LoVo (cell line): ENCODE measurements around the gene NLK.
A peak's percentile ranks its signal among the peaks of the same experiment; 100 is the strongest.
"Not testable (repeated sequence)": the region's sequence is repeated elsewhere in the genome, so short reads cannot be mapped to it uniquely, and the experiment has no call there.

ENCODE experiments used
- DNase-seq: peaks from one replicate; pipeline ENCODE4 v3.0.0-alpha.2; 2016; ENCODE audit warnings: low spot score

The NLK gene

DNA sequence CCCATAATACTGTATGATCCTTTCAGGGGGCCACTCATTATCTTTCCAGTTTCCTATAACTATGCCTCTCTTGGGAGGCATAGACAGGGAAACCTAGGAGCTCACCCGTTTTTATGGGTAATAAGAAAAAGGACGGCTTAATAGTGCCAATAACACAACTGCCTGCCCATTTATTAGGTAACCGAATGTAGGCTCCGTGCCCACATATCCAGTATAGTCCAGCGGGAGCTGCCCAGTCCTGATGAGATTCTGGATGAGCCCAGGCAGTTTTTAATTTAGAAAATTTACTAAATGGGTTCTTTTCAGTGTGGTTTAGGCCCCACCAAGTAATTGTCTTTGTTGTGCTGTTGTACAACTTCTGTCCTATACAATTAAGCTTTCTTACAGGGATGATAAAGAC is 189.1 kb downstream of the NLK start:
- not testable (repeated sequence) for DNase-seq

DNA sequence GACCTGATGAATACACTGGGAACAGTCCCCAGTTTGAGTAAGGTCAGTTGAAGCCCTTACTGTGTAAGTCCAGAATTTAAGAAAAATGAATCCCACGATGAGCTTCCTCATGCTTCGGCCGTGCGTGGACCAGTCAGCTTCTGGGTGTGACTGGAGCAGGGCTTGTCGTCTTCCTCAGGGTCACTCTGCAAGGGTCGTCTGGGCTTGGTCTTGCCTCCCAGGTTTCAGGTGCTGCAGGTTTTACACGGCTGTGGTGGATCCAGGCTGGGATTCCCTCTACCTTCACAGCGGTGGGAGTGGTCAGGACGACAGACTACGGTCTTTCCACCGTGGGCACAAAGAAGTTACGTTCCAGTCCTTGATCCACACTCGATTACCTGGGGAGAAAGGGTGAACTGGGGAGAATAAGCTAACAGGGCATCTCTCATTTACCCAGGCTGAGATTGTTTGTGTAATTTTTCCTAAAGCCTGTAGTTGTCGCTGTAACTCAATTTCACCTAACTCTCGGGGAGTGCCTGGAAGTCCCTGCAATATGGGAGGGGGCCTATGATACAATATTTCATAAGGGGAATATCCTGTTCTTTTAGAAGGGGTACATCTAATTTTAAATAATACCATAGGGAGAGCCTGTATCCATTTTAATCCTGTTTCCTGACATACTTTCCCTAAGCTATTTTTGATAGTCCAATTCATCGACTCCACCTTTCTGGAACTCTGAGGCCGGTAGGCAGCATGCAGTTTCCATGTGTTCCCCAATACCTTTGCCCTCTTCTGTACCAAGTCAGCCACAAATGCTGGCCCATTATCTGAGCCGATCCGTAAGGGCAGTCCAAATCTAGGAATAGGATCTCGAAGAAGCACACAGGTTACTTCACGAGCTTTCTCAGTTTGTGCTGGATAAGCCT is 190.7 kb downstream of the NLK start:
- DNase-seq: peak; percentile 15

GRCh38 chr17:28233872-28234856 is 191.7 kb downstream of the NLK start:
- peak; percentile 84 for DNase-seq

DNA sequence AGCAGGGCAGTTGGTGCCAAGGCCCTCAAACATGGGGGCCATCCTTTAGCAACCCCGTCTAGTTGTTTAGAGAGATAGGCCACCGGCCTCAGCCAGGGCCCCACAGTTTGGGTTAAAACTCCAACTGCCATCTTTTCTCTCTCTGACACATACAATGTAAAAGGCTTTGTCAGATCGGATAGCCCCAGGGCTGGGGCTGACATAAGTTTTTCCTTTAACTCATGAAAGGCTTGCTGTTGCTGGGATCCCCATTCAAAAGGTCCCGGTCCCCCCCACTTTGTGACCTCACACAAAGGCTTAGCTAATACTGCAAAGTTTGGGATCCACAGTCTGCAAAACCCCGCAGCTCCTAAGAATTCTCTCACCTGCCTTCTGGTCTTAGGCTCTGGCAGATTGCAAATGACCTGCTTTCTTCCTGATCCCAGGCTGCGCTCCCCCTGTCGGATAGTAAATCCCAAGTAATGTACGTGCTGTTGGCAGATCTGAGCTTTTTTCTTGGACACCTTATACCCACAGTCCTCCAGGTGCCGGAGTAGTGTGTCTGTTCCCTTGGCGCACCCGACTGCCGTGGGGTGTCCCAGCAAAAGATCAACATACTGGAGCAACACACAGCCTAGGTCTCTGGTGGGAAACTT is 192.7 kb downstream of the NLK start:
- DNase-seq: not testable (repeated sequence)

GRCh38 chr17:28236033-28236653 is 193.7 kb downstream of the NLK start:
- not testable (repeated sequence) for DNase-seq

DNA sequence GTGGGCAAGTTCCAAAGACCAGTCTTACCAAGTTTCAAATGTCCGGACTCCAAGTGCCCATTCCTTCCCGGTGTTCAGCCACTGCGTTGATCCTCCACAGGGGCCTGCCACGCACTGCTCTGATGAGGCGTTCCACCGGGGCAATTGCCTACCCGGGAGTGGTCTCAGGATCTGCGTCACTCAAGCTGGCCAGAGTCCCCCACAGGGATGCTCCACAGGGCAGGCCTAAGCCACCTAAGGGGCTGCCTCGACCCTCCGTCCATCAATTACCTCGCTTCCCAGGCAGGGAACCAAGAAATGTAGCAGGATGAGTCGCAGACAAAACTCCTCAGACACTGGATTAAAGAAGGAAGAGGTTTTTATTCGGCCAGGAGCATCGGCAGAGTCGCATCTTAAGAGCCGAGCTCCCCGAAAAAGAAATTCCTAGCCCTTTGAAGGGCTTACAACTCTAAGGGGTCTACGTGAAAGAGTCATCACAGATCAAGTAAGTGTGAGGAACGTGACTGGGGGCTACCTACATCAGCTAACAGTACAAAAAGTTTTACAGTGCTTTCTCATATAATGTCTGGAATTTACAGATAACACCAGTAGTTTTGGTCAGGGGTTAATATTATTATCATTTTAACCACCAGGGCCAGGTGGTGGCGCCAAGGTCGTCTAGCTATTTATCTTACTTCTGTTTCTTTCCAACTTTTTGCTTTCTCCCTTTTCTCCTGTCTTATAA is 196.2 kb downstream of the NLK start:
- DNase-seq: not testable (repeated sequence)

DNA sequence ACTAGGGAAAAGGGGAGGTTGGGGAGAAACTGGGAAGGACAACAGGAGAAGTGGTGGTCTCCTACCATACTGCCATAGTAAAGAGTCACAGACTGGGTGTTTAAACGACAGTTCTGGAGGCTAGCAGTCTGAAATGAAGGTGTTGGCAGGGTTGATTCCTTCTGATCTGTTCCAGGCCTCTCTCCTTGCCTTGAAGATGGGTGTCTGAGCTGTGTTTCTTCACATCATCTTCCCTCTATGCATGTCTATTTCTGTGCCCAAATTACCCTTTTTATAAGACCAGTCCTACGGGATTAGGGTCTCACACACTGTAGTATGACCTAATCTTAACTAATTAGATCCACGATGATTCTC is 196.8 kb downstream of the NLK start:
- DNase-seq: no peak

DNA sequence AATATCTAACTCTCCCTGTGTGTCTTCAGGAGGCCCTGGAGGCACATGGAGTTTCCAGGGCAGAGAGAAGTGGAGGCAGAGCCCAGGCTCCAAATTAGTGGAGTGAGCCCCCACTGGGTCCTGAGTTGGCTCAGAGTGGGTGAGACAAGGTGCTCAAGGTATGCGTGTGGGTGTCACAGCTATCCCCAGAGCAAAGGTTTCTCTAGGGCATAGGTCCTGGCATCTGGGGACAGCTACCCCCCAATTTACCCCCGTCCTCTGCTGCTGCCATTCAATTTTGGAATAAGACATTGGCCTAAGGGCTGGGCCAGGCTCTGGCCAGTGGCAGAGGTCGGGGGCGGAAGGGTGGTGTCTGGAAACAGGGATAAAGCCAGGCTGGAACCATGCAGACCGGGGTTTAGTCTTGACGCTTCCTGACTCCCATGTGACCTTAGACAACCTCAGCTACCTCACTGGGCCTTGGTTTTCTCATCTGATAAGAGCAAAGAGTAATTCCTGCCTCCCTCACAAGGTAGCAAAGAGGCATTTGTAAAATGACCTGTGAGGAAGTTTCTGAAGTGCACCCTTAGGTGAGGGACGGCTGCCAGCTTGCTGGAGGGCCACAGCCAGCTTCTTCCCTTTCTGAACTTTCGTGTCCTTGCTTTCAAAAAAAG is 198.3 kb downstream of the NLK start:
- no peak for DNase-seq

DNA sequence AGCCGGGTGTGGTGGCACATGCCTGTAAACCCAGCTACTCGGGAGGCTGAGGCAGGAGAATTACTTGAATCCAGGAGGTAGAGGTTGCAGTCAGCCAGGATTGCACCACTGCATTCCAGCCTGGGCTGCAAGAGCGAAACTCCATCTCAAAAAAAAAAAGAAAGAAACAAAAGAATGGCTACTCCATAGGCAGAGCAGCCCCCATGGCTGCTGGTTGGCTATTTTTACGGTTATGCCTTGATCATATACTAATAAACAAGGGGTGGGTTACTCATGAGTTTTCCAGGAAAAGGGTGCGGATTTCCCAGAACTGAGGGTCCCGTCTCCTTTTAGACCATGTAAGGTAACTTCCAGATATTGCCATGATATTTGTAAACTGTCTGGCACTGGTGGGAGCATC is 200.3 kb downstream of the NLK start:
- no peak for DNase-seq

GRCh38 chr17:28243268-28243667 is 200.8 kb downstream of the NLK start:
- DNase-seq: not testable (repeated sequence)

GRCh38 chr17:28244446-28244845 is 202.0 kb downstream of the NLK start:
- DNase-seq: no peak
